SK-N-SH (cell line): Measurements from ENCODE around the gene SNX20. TPM values are rescaled to one million over a fixed set of nuclear protein-coding genes. Genes with fewer than 3 reads are reported as not detected.

Source experiments
- CTCF ChIA-PET: fragments of 300-600, 350-600 bp; formaldehyde crosslinking; extraction: SDS; loops from one replicate; lab custom pipeline; 2021; lab: Yijun Ruan, JAX
- POLR2A ChIA-PET: fragments of 350-600 bp; sonication (Branson Sonifier 250); formaldehyde crosslinking; extraction: SDS; loops from one replicate; lab custom pipeline; 2020; ENCODE audit warnings: antibody characterized with exemption, inconsistent platforms; lab: Yijun Ruan, JAX
- DNase-seq: peaks from one replicate; pipeline ENCODE4 v3.0.0; 2012
- H2AFZ ChIP-seq: fragments of 200-600 bp; sonication (generic); 2 replicates; pipeline ENCODE4 v1.8.1; 2016; ENCODE audit warnings: antibody characterized with exemption, mild to moderate bottlenecking, low read depth
- H3F3A ChIP-seq: fragments of 200-600 bp; sonication (generic); replicated peaks from 2 replicates; pipeline ENCODE3; 2016; ENCODE audit warnings: antibody characterized with exemption, mild to moderate bottlenecking; ENCODE audit not compliant: insufficient read depth
- H3K27ac ChIP-seq, 2 experiments: fragments of 200-500 bp in 1 of 2; fragments of 200-600 bp in 1 of 2; sonication (Bioruptor generic) in 1 of 2; sonication (generic), shearing (Covaris generic) in 1 of 2; 2 replicates each; pipeline versions ENCODE4 v1.5.1 to v1.6.1; 2014 to 2016; ENCODE audit warnings: low read depth in 2 of 2, inconsistent platforms in 1 of 2, low read length in 1 of 2, mild to moderate bottlenecking in 1 of 2, mixed read lengths in 1 of 2
- H3K27me3 ChIP-seq: fragments of 200-600 bp; sonication (generic), shearing (Covaris generic); 2 replicates; pipeline ENCODE4 v1.6.1; 2016; ENCODE audit warnings: mixed run types; ENCODE audit not compliant: insufficient read depth
- H3K36me3 ChIP-seq, 2 experiments: fragments of 200-500 bp in 1 of 2; fragments of 200-600 bp in 1 of 2; sonication (Bioruptor generic) in 1 of 2; sonication (generic) in 1 of 2; replicated peaks in 1 of 2; 2 replicates each; pipeline versions ENCODE3 to v1.5.1; 2014 to 2016; ENCODE audit warnings: low read length in 1 of 2, mild to moderate bottlenecking in 1 of 2; ENCODE audit not compliant: insufficient read depth in 2 of 2, control insufficient read depth in 1 of 2
- H3K4me1 ChIP-seq, 2 experiments: fragments of 200-500 bp in 1 of 2; fragments of 200-600 bp in 1 of 2; sonication (Bioruptor generic) in 1 of 2; sonication (generic), shearing (Covaris generic) in 1 of 2; 2 replicates each; pipeline versions ENCODE4 v1.5.1 to v1.6.1; 2014 to 2016; ENCODE audit warnings: low read depth in 1 of 2, low read length in 1 of 2, mixed run types in 1 of 2; ENCODE audit not compliant: insufficient read depth in 2 of 2, control insufficient read depth in 1 of 2
- H3K4me2 ChIP-seq: fragments of 200-600 bp; sonication (generic), shearing (Covaris generic); 2 replicates; pipeline ENCODE4 v1.6.1; 2017; ENCODE audit warnings: mixed run types
- H3K4me3 ChIP-seq, 2 experiments: fragments of 200-500 bp in 1 of 2; fragments of 200-600 bp in 1 of 2; sonication (Bioruptor generic) in 1 of 2; sonication (generic), shearing (Covaris generic) in 1 of 2; 2 replicates each; pipeline versions ENCODE4 v1.5.1 to v1.8.1; 2014 to 2016; ENCODE audit warnings: low read depth in 2 of 2, inconsistent platforms in 1 of 2, low read length in 1 of 2, mild to moderate bottlenecking in 1 of 2, mixed read lengths in 1 of 2, moderate library complexity in 1 of 2
- H3K79me2 ChIP-seq: fragments of 200-600 bp; sonication (generic); 2 replicates; pipeline ENCODE4 v1.8.1; 2017; ENCODE audit warnings: mild to moderate bottlenecking; ENCODE audit not compliant: insufficient read depth
- H3K9ac ChIP-seq: fragments of 200-600 bp; sonication (generic); 2 replicates; pipeline ENCODE4 v1.6.1; 2017; ENCODE audit warnings: mixed run types
- H3K9me2 ChIP-seq: fragments of 200-600 bp; sonication (generic); 2 replicates; pipeline ENCODE4 v1.6.1; 2017; ENCODE audit warnings: mixed run types
- H3K9me3 ChIP-seq: fragments of 200-600 bp; sonication (generic); 2 replicates; pipeline ENCODE4 v1.6.1; 2017; ENCODE audit warnings: mixed run types, mild to moderate bottlenecking, moderate library complexity
- H4K20me1 ChIP-seq: fragments of 200-600 bp; sonication (generic); 2 replicates; pipeline ENCODE4 v1.6.1; 2017; ENCODE audit warnings: mild to moderate bottlenecking, mixed run types; ENCODE audit not compliant: insufficient read depth
- ELF1 ChIP-seq: IDR thresholded peaks from 2 replicates; pipeline ENCODE4 v1.4.0; 2012
- FOSL2 ChIP-seq: IDR thresholded peaks from 2 replicates; pipeline ENCODE4 v1.4.0; 2012; ENCODE audit warnings: low read depth, mild to moderate bottlenecking, moderate library complexity, borderline replicate concordance
- FOXM1 ChIP-seq: IDR thresholded peaks from 2 replicates; pipeline ENCODE4 v1.4.0; 2012; ENCODE audit warnings: low read depth, mild to moderate bottlenecking
- JUND ChIP-seq: IDR thresholded peaks from 2 replicates; pipeline ENCODE4 v1.4.0; 2012
- MEF2A ChIP-seq: IDR thresholded peaks from 2 replicates; pipeline ENCODE4 v1.4.0; 2012; ENCODE audit warnings: low read depth, borderline replicate concordance
- NFIC ChIP-seq: IDR thresholded peaks from 2 replicates; pipeline ENCODE4 v1.4.0; 2012; ENCODE audit warnings: borderline replicate concordance
- POLR2AphosphoS5 ChIP-seq: IDR thresholded peaks from 2 replicates; pipeline ENCODE4 v1.6.1; 2012; ENCODE audit warnings: low read depth, low read length
- RFX5 ChIP-seq: IDR thresholded peaks from 2 replicates; pipeline ENCODE4 v1.6.1; 2012; ENCODE audit warnings: mild to moderate bottlenecking, improper control_type of control experiment, low read length
- SIN3A ChIP-seq: IDR thresholded peaks from 2 replicates; pipeline ENCODE4 v1.6.1; 2012; ENCODE audit warnings: low read depth, mild to moderate bottlenecking, low read length, moderate library complexity, borderline replicate concordance
- TCF12 ChIP-seq: IDR thresholded peaks from 2 replicates; pipeline ENCODE4 v1.4.0; 2012
- WGBS: methylation state at CpG from one replicate; pipeline ENCODE4 v1.1.6; 2017; ENCODE audit warnings: low lambda C conversion rate; 5-methylcytosine and 5-hydroxymethylcytosine counted together
- polyA plus RNA-seq, 3 experiments: library from polyadenylated mRNA; depleted of rRNA; stranded (reverse); fragments of >200 nt; gene quantifications; 2 replicates each; pipeline ENCODE4 v1.2.3, GENCODE V29; 2012
- TF ChIP-seq, protein P1 (sequence below): fragments of 200-600 bp; sonication (generic); IDR thresholded peaks from 2 replicates; pipeline ENCODE4 v1.6.1; 2017; ENCODE audit warnings: antibody characterized with exemption, mild to moderate bottlenecking, moderate library complexity

SNX20 gene, protein sequence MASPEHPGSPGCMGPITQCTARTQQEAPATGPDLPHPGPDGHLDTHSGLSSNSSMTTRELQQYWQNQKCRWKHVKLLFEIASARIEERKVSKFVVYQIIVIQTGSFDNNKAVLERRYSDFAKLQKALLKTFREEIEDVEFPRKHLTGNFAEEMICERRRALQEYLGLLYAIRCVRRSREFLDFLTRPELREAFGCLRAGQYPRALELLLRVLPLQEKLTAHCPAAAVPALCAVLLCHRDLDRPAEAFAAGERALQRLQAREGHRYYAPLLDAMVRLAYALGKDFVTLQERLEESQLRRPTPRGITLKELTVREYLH
- polyA plus RNA-seq (2012; rRNA removed) = not detected in 2 replicates
- polyA plus RNA-seq (2012; cell fraction: cytosol; rRNA removed) = not detected in 2 replicates
- not detected in 2 replicates for polyA plus RNA-seq (2012; cell fraction: nucleus; rRNA removed)

DNA sequence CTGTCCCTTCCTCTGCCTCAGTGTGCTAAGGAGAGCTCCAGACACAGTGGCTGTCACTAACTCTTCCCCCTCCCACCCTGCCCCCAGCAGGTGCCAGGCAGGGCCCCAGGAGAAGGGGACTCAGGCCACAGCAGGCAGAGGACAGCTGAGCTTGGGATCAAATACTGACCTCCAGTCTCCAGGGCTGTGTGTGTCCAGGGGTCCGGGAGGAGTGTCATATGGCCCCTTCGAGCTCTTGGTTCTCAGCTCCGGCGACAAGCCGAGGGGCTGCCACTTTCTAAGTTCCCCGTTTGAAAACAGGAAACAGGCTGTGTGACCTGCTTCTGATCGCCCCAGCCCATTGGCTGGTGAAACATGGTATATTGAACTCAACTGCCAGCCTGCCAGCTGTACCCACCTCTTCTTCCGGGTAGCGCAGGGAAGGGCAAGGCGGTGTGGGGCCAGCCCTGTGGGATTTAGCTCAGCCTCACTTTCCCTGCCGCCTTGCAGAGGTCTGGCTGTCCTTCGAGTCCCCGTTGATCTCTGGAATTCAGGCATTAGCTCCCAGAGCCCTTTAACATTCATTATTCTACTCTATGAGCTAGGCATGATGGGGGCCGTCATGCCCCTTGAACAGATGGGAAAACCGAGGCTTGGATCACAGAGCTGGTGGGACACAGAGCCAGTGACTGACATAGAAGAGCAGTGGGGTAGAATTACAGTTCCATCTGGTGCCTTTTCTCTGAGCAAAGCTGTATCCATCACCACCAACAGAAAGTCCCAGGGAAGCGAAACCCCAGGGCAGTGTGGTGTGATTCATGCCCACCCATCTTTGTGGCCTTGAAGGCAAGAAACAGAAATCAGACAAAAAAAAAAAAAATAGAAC, at the start of gene SNX20:
TSS of gene SNX20 (minus strand) at position 292 of the 865 bp plus-strand sequence. CDS start 3,786 bp downstream, outside the sequence.
- no peak within 1 kb of the TSS for H3K27ac ChIP-seq
- H3K4me1 ChIP-seq = peaks cover 0 to 3% of the 10 kb centered on the region in 2 experiments; a peak in 1 of 4 replicates
- no peaks in the 10 kb centered on the region for H3F3A ChIP-seq
- TF ChIP-seq, protein P1, sequence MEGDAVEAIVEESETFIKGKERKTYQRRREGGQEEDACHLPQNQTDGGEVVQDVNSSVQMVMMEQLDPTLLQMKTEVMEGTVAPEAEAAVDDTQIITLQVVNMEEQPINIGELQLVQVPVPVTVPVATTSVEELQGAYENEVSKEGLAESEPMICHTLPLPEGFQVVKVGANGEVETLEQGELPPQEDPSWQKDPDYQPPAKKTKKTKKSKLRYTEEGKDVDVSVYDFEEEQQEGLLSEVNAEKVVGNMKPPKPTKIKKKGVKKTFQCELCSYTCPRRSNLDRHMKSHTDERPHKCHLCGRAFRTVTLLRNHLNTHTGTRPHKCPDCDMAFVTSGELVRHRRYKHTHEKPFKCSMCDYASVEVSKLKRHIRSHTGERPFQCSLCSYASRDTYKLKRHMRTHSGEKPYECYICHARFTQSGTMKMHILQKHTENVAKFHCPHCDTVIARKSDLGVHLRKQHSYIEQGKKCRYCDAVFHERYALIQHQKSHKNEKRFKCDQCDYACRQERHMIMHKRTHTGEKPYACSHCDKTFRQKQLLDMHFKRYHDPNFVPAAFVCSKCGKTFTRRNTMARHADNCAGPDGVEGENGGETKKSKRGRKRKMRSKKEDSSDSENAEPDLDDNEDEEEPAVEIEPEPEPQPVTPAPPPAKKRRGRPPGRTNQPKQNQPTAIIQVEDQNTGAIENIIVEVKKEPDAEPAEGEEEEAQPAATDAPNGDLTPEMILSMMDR = no peak
- TF ChIP-seq FOSL2 (no peak), POLR2AphosphoS5 (no peak)
- H3K36me3 ChIP-seq = no peaks in the 10 kb centered on the region
- ChIA-PET CTCF (interaction anchor here (1.0 to 2.3 kb wide), 4 partner anchors 10 to 125 kb away, joined by 3 to 6 read pairs (median 4); no protein-coding TSS in a partner anchor), POLR2A (no interaction called here)
- H3K9ac ChIP-seq = no peak within 1 kb of the TSS
- H3K79me2 ChIP-seq = no peaks in the 10 kb centered on the region
- no peaks in the 10 kb centered on the region for H3K9me2 ChIP-seq
- no peak within 1 kb of the TSS for H3K4me3 ChIP-seq
- H4K20me1 ChIP-seq = no peaks in the 10 kb centered on the region
- 48% methylated on average over 15 of the region's 16 CpGs for WGBS
- no peaks in the 10 kb centered on the region; the same call in 1 of the 2 replicates for H3K27me3 ChIP-seq
- no peak within 1 kb of the TSS for H2AFZ ChIP-seq
- DNase-seq = no peak
- H3K4me2 ChIP-seq = no peak within 1 kb of the TSS
- H3K9me3 ChIP-seq = no peaks in the 10 kb centered on the region

DNA sequence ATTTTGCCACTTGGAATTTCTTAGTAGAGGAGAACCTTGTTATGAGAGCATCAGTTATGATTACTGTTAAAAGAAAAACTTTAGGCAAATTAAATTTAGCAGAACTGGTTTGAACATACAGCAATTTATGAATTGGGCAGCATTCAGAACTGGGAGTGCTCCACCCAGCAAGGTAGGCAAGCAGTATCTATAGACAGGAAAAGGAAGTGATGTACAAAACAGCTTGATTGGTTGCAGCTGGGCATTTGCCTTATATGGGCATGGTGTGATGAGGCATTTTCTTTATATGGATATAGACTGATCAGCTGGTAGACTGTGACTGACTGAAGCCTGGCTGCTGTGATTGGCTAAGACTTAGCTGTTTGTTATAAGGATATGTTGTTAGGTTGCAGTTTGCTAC, 43.2 kb upstream of the SNX20 start:
- H3K27me3 ChIP-seq = no peaks in the 10 kb centered on the region
- POLR2A ChIA-PET = no interaction called here
- H4K20me1 ChIP-seq = no peaks in the 10 kb centered on the region
- TF ChIP-seq ELF1 (no peak), NFIC (no peak), RFX5 (no peak), JUND (no peak), SIN3A (no peak), TCF12 (no peak), MEF2A (no peak), FOSL2 (no peak), FOXM1 (no peak)
- TF ChIP-seq, all 33 proteins: peak for 0
- Histone ChIP-seq H3K9me3 (no peaks in the 10 kb centered on the region), H3K4me1 (no peaks in the 10 kb centered on the region), H3K36me3 (no peaks in the 10 kb centered on the region), H3F3A (no peaks in the 10 kb centered on the region), H3K9me2 (no peaks in the 10 kb centered on the region), H3K4me3 (no peak overlapping the region), H3K27ac (no peak overlapping the region), H3K4me2 (no peak overlapping the region), H3K79me2 (no peaks in the 10 kb centered on the region), H3K9ac (no peak overlapping the region), H2AFZ (no peak overlapping the region)
- no peak for DNase-seq
- CTCF ChIA-PET = interaction anchor here (0.8 to 1.6 kb wide), 2 partner anchors 67 to 89 kb away, joined by 3 read pairs; no protein-coding TSS in a partner anchor
